HL-60 (cell line): ENCODE data around the gene UNC5C.

Source experiments
- GABPA ChIP-seq: IDR thresholded peaks from 2 replicates; pipeline ENCODE4 v1.6.1; 2012; ENCODE audit warnings: low read depth
- TF ChIP-seq, protein P1 (sequence below): IDR thresholded peaks from one replicate; pipeline ENCODE4 v1.5.1; 2011; ENCODE audit warnings: low read length, control low read depth, inconsistent platforms; ENCODE audit not compliant: insufficient read depth

GRCh38 chr4:95250544-95251137 lies 298.1 kb downstream of the UNC5C start:
- TF ChIP-seq, protein P1, sequence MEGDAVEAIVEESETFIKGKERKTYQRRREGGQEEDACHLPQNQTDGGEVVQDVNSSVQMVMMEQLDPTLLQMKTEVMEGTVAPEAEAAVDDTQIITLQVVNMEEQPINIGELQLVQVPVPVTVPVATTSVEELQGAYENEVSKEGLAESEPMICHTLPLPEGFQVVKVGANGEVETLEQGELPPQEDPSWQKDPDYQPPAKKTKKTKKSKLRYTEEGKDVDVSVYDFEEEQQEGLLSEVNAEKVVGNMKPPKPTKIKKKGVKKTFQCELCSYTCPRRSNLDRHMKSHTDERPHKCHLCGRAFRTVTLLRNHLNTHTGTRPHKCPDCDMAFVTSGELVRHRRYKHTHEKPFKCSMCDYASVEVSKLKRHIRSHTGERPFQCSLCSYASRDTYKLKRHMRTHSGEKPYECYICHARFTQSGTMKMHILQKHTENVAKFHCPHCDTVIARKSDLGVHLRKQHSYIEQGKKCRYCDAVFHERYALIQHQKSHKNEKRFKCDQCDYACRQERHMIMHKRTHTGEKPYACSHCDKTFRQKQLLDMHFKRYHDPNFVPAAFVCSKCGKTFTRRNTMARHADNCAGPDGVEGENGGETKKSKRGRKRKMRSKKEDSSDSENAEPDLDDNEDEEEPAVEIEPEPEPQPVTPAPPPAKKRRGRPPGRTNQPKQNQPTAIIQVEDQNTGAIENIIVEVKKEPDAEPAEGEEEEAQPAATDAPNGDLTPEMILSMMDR, result no peak
- TF ChIP-seq GABPA, result no peak
